Retinal pigment epithelial cell (primary cell): Measurements from ENCODE around the gene DUT.
"Not testable (repeated sequence)": the region's sequence is repeated elsewhere in the genome, so short reads cannot be mapped to it uniquely, and the experiment has no call there.

Experiments
- DNase-seq: peaks from one replicate; pipeline ENCODE4 v3.0.0-alpha.2; 2010; ENCODE audit warnings: low read depth
- H3K4me3 ChIP-seq: 2 replicates; pipeline ENCODE4 v1.5.1; 2011; ENCODE audit warnings: mild to moderate bottlenecking, low read length, control low read depth, moderate library complexity
- TF ChIP-seq, protein P1 (sequence below): conservative IDR thresholded peaks from 2 replicates; pipeline ENCODE4 v1.5.1; 2011; ENCODE audit warnings: low read depth, low read length, control low read depth, inconsistent platforms

The DUT gene

DNA sequence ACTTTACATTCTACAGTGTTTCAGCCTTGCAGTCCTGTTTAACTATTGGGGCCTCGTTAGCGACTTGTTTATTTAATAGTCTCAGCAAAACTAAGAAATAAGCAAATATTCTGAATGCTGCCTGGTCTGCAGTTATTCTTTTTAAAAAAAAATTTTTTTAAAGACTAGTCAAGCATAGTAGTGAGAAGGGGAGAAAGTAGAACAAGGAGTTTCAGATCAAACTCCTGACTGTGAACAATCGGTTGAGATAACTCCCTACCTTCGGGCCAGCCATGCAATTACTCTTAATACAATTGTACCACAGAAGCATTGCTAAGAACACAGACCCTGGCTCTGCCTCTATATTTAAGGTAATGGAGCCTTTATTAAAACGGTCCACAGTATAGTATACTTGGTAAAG is 5.8 kb upstream of the DUT start:
- DNase-seq, result no peak
- TF ChIP-seq, protein P1, sequence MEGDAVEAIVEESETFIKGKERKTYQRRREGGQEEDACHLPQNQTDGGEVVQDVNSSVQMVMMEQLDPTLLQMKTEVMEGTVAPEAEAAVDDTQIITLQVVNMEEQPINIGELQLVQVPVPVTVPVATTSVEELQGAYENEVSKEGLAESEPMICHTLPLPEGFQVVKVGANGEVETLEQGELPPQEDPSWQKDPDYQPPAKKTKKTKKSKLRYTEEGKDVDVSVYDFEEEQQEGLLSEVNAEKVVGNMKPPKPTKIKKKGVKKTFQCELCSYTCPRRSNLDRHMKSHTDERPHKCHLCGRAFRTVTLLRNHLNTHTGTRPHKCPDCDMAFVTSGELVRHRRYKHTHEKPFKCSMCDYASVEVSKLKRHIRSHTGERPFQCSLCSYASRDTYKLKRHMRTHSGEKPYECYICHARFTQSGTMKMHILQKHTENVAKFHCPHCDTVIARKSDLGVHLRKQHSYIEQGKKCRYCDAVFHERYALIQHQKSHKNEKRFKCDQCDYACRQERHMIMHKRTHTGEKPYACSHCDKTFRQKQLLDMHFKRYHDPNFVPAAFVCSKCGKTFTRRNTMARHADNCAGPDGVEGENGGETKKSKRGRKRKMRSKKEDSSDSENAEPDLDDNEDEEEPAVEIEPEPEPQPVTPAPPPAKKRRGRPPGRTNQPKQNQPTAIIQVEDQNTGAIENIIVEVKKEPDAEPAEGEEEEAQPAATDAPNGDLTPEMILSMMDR, result no peak
- H3K4me3 ChIP-seq, result no peak overlapping the region

DNA sequence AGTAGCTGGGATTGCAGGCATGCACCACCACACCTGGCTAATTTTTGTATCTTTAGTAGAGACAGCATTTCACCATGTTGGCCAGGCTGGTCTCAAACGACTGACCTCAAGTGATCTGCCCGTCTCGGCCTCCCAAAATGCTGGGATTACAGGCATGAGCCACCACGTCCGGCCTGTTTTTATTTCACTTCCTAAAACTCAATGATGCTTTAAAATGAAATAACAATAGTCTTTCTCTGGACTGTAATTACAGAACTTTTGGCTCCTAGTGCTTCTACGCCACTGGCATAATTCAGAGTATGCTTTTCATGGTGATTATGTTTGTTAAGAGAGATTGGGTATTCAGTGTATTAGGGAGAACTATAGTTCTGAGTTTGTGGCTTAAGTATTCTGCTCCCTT is 5.0 kb upstream of the DUT start:
- not testable (repeated sequence) for DNase-seq, H3K4me3 ChIP-seq

DNA sequence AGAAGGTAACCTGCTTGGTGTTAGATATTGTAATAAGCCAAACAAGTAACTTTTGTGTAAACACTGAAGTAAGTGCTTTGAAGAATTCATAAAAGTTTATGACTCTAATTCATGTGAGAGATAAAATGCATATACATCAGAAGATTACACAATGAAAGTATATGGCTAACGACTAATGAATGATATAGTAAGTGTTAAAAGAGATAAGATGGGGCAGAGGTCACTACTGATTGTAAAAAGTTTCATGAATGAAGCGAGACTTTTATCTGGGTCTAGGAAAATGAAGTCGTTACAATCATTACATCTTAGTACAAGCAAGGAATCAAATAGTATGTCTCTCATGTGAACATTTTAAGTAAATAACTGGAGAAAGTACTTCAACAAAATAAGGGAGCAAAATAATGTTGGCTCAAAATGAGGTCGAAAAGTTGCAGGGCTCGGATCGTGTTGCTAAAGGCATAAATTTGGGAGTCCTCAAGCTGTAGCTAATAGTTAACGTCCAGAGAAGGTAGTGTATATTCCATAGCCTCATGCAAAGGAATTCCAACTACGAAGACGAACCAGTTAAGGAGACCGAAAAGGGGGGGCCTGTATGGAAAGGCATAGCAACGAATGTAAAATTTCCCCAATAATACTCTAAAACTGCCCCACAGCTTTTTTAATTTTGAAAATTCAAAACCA is 984 bp upstream of the DUT start:
- TF ChIP-seq, protein P1, result no peak
- H3K4me3 ChIP-seq, result peak overlapping the region; percentile 70
- DNase-seq, result no peak

GRCh38 chr15:48331796-48332641 is 790 bp downstream of the DUT start:
- TF ChIP-seq, protein P1, result no peak
- no peak for DNase-seq
- peak overlapping the region; percentile 70 for H3K4me3 ChIP-seq

GRCh38 chr15:48332642-48333034 is 1.4 kb downstream of the DUT start:
- peak overlapping the region; percentile 70 for H3K4me3 ChIP-seq
- DNase-seq, result no peak
- TF ChIP-seq, protein P1, result no peak

GRCh38 chr15:48333540-48333939 is 2.3 kb downstream of the DUT start:
- TF ChIP-seq, protein P1, result no peak
- no peak for DNase-seq

GRCh38 chr15:48334260-48334659 is 3.0 kb downstream of the DUT start:
- DNase-seq, result no peak
- TF ChIP-seq, protein P1, result no peak
- no peak overlapping the region for H3K4me3 ChIP-seq

More at GRCh38 chr15:48333540-48333939, 2.3 kb downstream of the DUT start:
- H3K4me3 ChIP-seq, result no peak overlapping the region
